Measurements from ENCODE around the gene UBE4A. TPM values are rescaled to one million over a fixed set of nuclear protein-coding genes. Genes with fewer than 3 reads are reported as not detected.

Gene UBE4A
- polyA plus RNA-seq, 1 donor (not counting 4 experiments of a cell fraction or from before 2014, with no cell fraction given): 19.5 TPM

- dilution Hi-C loops (cut with MboI; ENCODE audit: extremely low pct_ligation_motif_present, low sequenced_read_pairs): no loop called here
- Histone ChIP-seq H3K9ac (ENCODE audit: control insufficient read depth, extremely low read depth, insufficient read depth, low read length) (no peak overlapping the region), H2AFZ (ENCODE audit: control insufficient read depth, low read length) (no peak overlapping the region), H3K4me3 (ENCODE audit: control insufficient read depth in 2 of 3, extremely low read depth in 1 of 3, insufficient read depth in 2 of 3, low read depth in 1 of 3, low read length in 3 of 3) (no peak overlapping the region), H4K20me1 (ENCODE audit: control insufficient read depth, extremely low read depth, insufficient read depth, low read length) (no peaks in the 10 kb centered on the region), H3K27me3 (ENCODE audit: control insufficient read depth, extremely low read depth, insufficient read depth, low read length) (peaks cover 9% of the 10 kb centered on the region), H3K27ac (ENCODE audit: control insufficient read depth, insufficient read depth, low read length) (no peak overlapping the region), H3K79me2 (ENCODE audit: control insufficient read depth, insufficient read depth, low read length) (no peaks in the 10 kb centered on the region), H3K4me2 (ENCODE audit: control insufficient read depth, extremely low read depth, insufficient read depth, low read depth, low read length) (no peak overlapping the region), H3K9me3 (ENCODE audit: control insufficient read depth, low read depth, low read length) (no peaks in the 10 kb centered on the region), H3K36me3 (ENCODE audit: control insufficient read depth in 2 of 2, extremely low read depth in 1 of 2, insufficient read depth in 2 of 2, low read length in 2 of 2) (no peaks in the 10 kb centered on the region), H3K9me1 (ENCODE audit: control insufficient read depth, extremely low read depth, insufficient read depth, low read length) (no peaks in the 10 kb centered on the region), H3K4me1 (ENCODE audit: control insufficient read depth, extremely low read depth, insufficient read depth, low read length) (peaks cover 14% of the 10 kb centered on the region)
- no peak for DNase-seq (ENCODE audit: low read depth, low spot score)
- FAIRE-seq: no peak
- TF ChIP-seq CTCF (optimal IDR thresholded peaks at IDR 0.05 in 1 of 3, IDR thresholded peaks at IDR 0.05 in 1 of 3, conservative IDR thresholded peaks at IDR 0.05 in 1 of 3; ENCODE audit: extremely low read depth in 1 of 3, insufficient read depth in 2 of 3, low read length in 3 of 3) (no peak), EZH2 (IDR thresholded peaks at IDR 0.05; ENCODE audit: low read length) (no peak)
These were observed 40.6 kb upstream of the UBE4A start for GRCh38 chr11:118318581-118319336.

- no peaks in the 10 kb centered on the region for H3K9me1 ChIP-seq (ENCODE audit: control insufficient read depth, extremely low read depth, insufficient read depth, low read length)
- no peak overlapping the region for H3K27ac ChIP-seq (ENCODE audit: control insufficient read depth, insufficient read depth, low read length)
- no peaks in the 10 kb centered on the region for H4K20me1 ChIP-seq (ENCODE audit: control insufficient read depth, extremely low read depth, insufficient read depth, low read length)
- dilution Hi-C loops (cut with MboI; ENCODE audit: extremely low pct_ligation_motif_present, low sequenced_read_pairs): no loop called here
- peaks cover 14% of the 10 kb centered on the region for H3K4me1 ChIP-seq (ENCODE audit: control insufficient read depth, extremely low read depth, insufficient read depth, low read length)
- H3K36me3 ChIP-seq (ENCODE audit: control insufficient read depth in 2 of 2, extremely low read depth in 1 of 2, insufficient read depth in 2 of 2, low read length in 2 of 2): no peaks in the 10 kb centered on the region
- FAIRE-seq (no peak), DNase-seq (ENCODE audit: low read depth, low spot score) (no peak)
- TF ChIP-seq EZH2 (IDR thresholded peaks at IDR 0.05; ENCODE audit: low read length) (no peak), CTCF (optimal IDR thresholded peaks at IDR 0.05 in 1 of 3, IDR thresholded peaks at IDR 0.05 in 1 of 3, conservative IDR thresholded peaks at IDR 0.05 in 1 of 3; ENCODE audit: extremely low read depth in 1 of 3, insufficient read depth in 2 of 3, low read length in 3 of 3) (no peak)
- H2AFZ ChIP-seq (ENCODE audit: control insufficient read depth, low read length): no peak overlapping the region
- H3K79me2 ChIP-seq (ENCODE audit: control insufficient read depth, insufficient read depth, low read length): no peaks in the 10 kb centered on the region
- no peaks in the 10 kb centered on the region for H3K9me3 ChIP-seq (ENCODE audit: control insufficient read depth, low read depth, low read length)
- no peak overlapping the region for H3K9ac ChIP-seq (ENCODE audit: control insufficient read depth, extremely low read depth, insufficient read depth, low read length)
- no peak overlapping the region for H3K4me3 ChIP-seq (ENCODE audit: control insufficient read depth in 2 of 3, extremely low read depth in 1 of 3, insufficient read depth in 2 of 3, low read depth in 1 of 3, low read length in 3 of 3)
- peaks cover 7% of the 10 kb centered on the region for H3K27me3 ChIP-seq (ENCODE audit: control insufficient read depth, extremely low read depth, insufficient read depth, low read length)
- no peak overlapping the region for H3K4me2 ChIP-seq (ENCODE audit: control insufficient read depth, extremely low read depth, insufficient read depth, low read depth, low read length)
These were observed 40.1 kb upstream of the UBE4A start for GRCh38 chr11:118319337-118319707.

All from keratinocyte (primary cell).